Activated B cell treated with CpG ODN at 0.5 μM for 24 hours (primary cell): ENCODE results near the gene POPDC2. TPM values are rescaled to one million over a fixed set of nuclear protein-coding genes. Genes with fewer than 3 reads are reported as not detected.

Experiments
- ATAC-seq: fragments of 200-7000 bp; cut with Tn5 transposase; one replicate; pipeline ENCODE4 v1.10.0; 2021; ENCODE audit warnings: low read depth, mild to moderate bottlenecking, moderate library complexity
- CTCF ChIA-PET: fragments of 350-600 bp; sonication (Branson Sonifier 250); formaldehyde crosslinking; loops from one replicate; lab custom pipeline; 2021; ENCODE audit warnings: antibody characterized with exemption; lab: Charles Lee
- POLR2A ChIA-PET: fragments of 350-600 bp; sonication (Branson Sonifier 250); formaldehyde crosslinking; loops from one replicate; lab custom pipeline; 2021; ENCODE audit warnings: antibody characterized with exemption; lab: Charles Lee
- DNase-seq: peaks from one replicate; pipeline ENCODE4 v3.0.0; 2022
- H3K27ac Mint-ChIP-seq: one replicate; pipeline ENCODE4 v1.8.0; 2020; ENCODE audit warnings: mixed read lengths
- H3K27me3 Mint-ChIP-seq: one replicate; pipeline ENCODE4 v1.8.0; 2021; ENCODE audit warnings: mixed read lengths
- H3K36me3 Mint-ChIP-seq: one replicate; pipeline ENCODE4 v1.8.0; 2021; ENCODE audit warnings: low read depth, mixed read lengths
- H3K4me1 Mint-ChIP-seq: one replicate; pipeline ENCODE4 v1.8.0; 2021; ENCODE audit warnings: mixed read lengths
- H3K4me3 Mint-ChIP-seq: one replicate; pipeline ENCODE4 v1.8.0; 2020; ENCODE audit warnings: mild to moderate bottlenecking, mixed read lengths
- H3K9me3 Mint-ChIP-seq: one replicate; pipeline ENCODE4 v1.8.0; 2020; ENCODE audit warnings: mixed read lengths
- intact Hi-C: fragments of 100-400 bp; cut with micrococcal nuclease; formaldehyde crosslinking; loops from one replicate; pipeline ENCODE4 v1.15.1; 2024
- total RNA-seq: library from RNA; stranded (reverse); gene quantifications from 2 replicates; pipeline ENCODE4 v1.2.3, GENCODE V29; 2022
- TF ChIP-seq, protein P1 (sequence below): fragments of 200-600 bp; IDR thresholded peaks from one replicate; pipeline ENCODE4 v1.8.0; 2022; ENCODE audit warnings: antibody characterized with exemption, mild to moderate bottlenecking

The POPDC2 gene
- total RNA-seq, 1 donor from 2014 or later, result 6.7 TPM

GRCh38 chr3:119647843-119648575 is 12.4 kb downstream of the POPDC2 start:
- ATAC-seq (no peak), DNase-seq (no peak)
- ChIA-PET POLR2A (interaction anchor here (0.6 kb wide), 1 partner anchor 281 kb away, joined by 3 read pairs; no protein-coding TSS in a partner anchor), CTCF (no interaction called here)
- Mint-ChIP-seq H3K4me3 (no peak overlapping the region), H3K4me1 (peaks cover 4% of the 10 kb centered on the region), H3K9me3 (no peaks in the 10 kb centered on the region), H3K27me3 (no peaks in the 10 kb centered on the region), H3K36me3 (peaks cover 30% of the 10 kb centered on the region), H3K27ac (no peak overlapping the region)
- TF ChIP-seq, protein P1, sequence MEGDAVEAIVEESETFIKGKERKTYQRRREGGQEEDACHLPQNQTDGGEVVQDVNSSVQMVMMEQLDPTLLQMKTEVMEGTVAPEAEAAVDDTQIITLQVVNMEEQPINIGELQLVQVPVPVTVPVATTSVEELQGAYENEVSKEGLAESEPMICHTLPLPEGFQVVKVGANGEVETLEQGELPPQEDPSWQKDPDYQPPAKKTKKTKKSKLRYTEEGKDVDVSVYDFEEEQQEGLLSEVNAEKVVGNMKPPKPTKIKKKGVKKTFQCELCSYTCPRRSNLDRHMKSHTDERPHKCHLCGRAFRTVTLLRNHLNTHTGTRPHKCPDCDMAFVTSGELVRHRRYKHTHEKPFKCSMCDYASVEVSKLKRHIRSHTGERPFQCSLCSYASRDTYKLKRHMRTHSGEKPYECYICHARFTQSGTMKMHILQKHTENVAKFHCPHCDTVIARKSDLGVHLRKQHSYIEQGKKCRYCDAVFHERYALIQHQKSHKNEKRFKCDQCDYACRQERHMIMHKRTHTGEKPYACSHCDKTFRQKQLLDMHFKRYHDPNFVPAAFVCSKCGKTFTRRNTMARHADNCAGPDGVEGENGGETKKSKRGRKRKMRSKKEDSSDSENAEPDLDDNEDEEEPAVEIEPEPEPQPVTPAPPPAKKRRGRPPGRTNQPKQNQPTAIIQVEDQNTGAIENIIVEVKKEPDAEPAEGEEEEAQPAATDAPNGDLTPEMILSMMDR, result no peak
- intact Hi-C loops, result no loop called here

DNA sequence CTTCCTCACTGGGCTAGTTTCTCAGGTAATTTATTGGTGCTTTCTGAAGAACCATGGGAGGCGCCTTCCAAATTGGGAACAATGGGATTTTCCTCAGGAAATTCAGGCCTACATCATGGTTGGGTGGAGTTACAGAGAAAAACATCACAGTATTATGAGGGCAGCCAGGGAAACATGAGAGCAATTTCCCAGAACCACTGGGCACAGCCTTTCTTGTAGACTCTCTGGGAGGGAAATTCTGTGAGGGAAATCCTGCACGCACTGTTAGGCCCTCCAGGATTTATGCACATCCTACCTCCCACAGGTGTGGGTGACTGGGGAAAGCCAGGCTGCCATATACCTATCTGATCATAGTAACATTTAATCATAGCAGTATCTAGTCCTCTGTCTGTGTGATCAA is 13.2 kb downstream of the POPDC2 start:
- ChIA-PET POLR2A (interaction anchor here (0.6 kb wide), 1 partner anchor 21 kb away, joined by 3 read pairs; no protein-coding TSS in a partner anchor), CTCF (no interaction called here)
- Mint-ChIP-seq H3K4me3 (no peak overlapping the region), H3K9me3 (no peaks in the 10 kb centered on the region), H3K4me1 (peaks cover 3% of the 10 kb centered on the region), H3K36me3 (peaks cover 32% of the 10 kb centered on the region), H3K27ac (no peak overlapping the region), H3K27me3 (no peaks in the 10 kb centered on the region)
- intact Hi-C loops, result no loop called here
- DNase-seq, result no peak
- no peak for ATAC-seq
- TF ChIP-seq, protein P1, result no peak

DNA sequence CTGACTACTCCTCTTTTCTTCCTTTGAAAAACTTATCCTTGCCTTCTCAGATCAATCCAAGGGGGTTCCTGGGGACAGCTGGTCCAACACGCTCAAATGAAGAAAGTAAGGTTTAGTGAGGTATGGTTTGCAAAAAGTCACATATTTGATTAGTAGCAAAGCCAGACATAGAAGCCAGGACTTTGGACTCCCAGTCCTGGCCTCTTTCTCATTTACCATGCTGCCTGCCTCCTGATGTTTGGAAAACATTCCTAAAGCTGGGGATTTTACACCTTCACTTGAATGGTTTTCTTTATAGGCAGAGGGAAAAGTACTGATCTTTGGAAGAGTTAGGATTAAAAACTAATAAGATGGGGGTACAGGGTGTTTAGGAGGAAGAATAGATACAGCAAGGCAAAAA is 14.6 kb downstream of the POPDC2 start:
- Mint-ChIP-seq H3K4me3 (no peak overlapping the region), H3K4me1 (no peaks in the 10 kb centered on the region), H3K27ac (no peak overlapping the region), H3K9me3 (no peaks in the 10 kb centered on the region), H3K36me3 (peaks cover 41% of the 10 kb centered on the region), H3K27me3 (no peaks in the 10 kb centered on the region)
- ChIA-PET CTCF (no interaction called here), POLR2A (no interaction called here)
- ATAC-seq, result no peak
- intact Hi-C loops, result no loop called here
- TF ChIP-seq, protein P1, result no peak
- DNase-seq, result no peak

GRCh38 chr3:119644481-119644880 is 15.9 kb downstream of the POPDC2 start:
- Mint-ChIP-seq H3K4me3 (no peak overlapping the region), H3K27me3 (no peaks in the 10 kb centered on the region), H3K27ac (no peak overlapping the region), H3K9me3 (no peaks in the 10 kb centered on the region), H3K4me1 (peaks cover 9% of the 10 kb centered on the region), H3K36me3 (peaks cover 45% of the 10 kb centered on the region)
- TF ChIP-seq, protein P1, result no peak
- DNase-seq (no peak), ATAC-seq (no peak)
- POLR2A ChIA-PET, result interaction anchor here (1.4 kb wide), 1 partner anchor 16 kb away, joined by 3 read pairs; no protein-coding TSS in a partner anchor
- intact Hi-C loops, result no loop called here
- CTCF ChIA-PET, result interaction anchor here (1.3 kb wide), 1 partner anchor 37 kb away, joined by 5 read pairs; no protein-coding TSS in a partner anchor

GRCh38 chr3:119643528-119643927 is 16.9 kb downstream of the POPDC2 start:
- ATAC-seq (no peak), DNase-seq (no peak)
- TF ChIP-seq, protein P1, result no peak
- no peaks in the 10 kb centered on the region for H3K9me3 Mint-ChIP-seq
- ChIA-PET POLR2A (interaction anchor here (1.4 kb wide), 1 partner anchor 15 kb away, joined by 3 read pairs; no protein-coding TSS in a partner anchor), CTCF (interaction anchor here (1.3 kb wide), 1 partner anchor 38 kb away, joined by 5 read pairs; no protein-coding TSS in a partner anchor)
- H3K4me3 Mint-ChIP-seq, result no peak overlapping the region
- intact Hi-C loops, result no loop called here
- H3K4me1 Mint-ChIP-seq, result peaks cover 18% of the 10 kb centered on the region
- peaks cover 44% of the 10 kb centered on the region for H3K36me3 Mint-ChIP-seq
- H3K27ac Mint-ChIP-seq, result no peak overlapping the region
- H3K27me3 Mint-ChIP-seq, result no peaks in the 10 kb centered on the region
